HCT116 (cell line): Measurements from ENCODE around the gene CRYGN. TPM values are rescaled to one million over a fixed set of nuclear protein-coding genes. Genes with fewer than 3 reads are reported as not detected.

Experiments
- ATAC-seq: fragments of 200-7000 bp; cut with Tn5 transposase; 2 replicates; pipeline ENCODE4 v1.9.1; 2020; ENCODE audit warnings: mild to moderate bottlenecking, moderate library complexity
- BruUV-seq: library from RNA; stranded (reverse); fragments of 400-500 nt; replicated peaks from 2 replicates; lab custom pipeline; 2021; lab: Mats Ljungman, UMichigan
- CTCF ChIA-PET: fragments of 300-600 bp; sonication (Branson Sonifier 250); formaldehyde crosslinking; loops from one replicate; lab custom pipeline; 2021; ENCODE audit warnings: antibody characterized with exemption; lab: Charles Lee
- POLR2A ChIA-PET: fragments of 300-600, 350-600 bp; sonication (Branson Sonifier 250); formaldehyde crosslinking; loops from one replicate; lab custom pipeline; 2021; ENCODE audit warnings: antibody characterized with exemption; lab: Charles Lee
- RAD21 ChIA-PET, 2 experiments: fragments of 300-600 bp; sonication (Branson Sonifier 250); formaldehyde crosslinking; loops; one replicate each; lab custom pipeline; 2023; ENCODE audit warnings: low total read pairs in 2 of 2; ENCODE audit not compliant: uncharacterized antibody in 2 of 2, unreplicated experiment in 2 of 2, low non-redundant PET in 1 of 2; lab: Charles Lee
- DNase-seq: peaks from one replicate; pipeline ENCODE4 v3.0.0-alpha.2; 2010; ENCODE audit warnings: low read depth, low spot score
- H2AFZ ChIP-seq: fragments of 200-600 bp; shearing (Covaris generic), sonication (generic); 2 replicates; pipeline ENCODE4 v1.6.1; 2017; ENCODE audit warnings: low read depth, mixed run types, mixed read lengths, antibody characterized with exemption, low read length; ENCODE audit not compliant: poor library complexity, severe bottlenecking
- H3K27ac ChIP-seq: 2 replicates; pipeline ENCODE4 v1.5.1; 2012; ENCODE audit warnings: low read depth, low read length
- H3K27me3 ChIP-seq: fragments of 200-600 bp; sonication (generic); 2 replicates; pipeline ENCODE4 v1.6.1; 2016; ENCODE audit warnings: mixed run types, low read length, mixed read lengths; ENCODE audit not compliant: insufficient read depth
- H3K36me3 ChIP-seq, 2 experiments: fragments of 200-500 bp in 1 of 2; fragments of 200-600 bp in 1 of 2; sonication (Bioruptor generic) in 1 of 2; sonication (generic) in 1 of 2; 2 replicates each; pipeline versions ENCODE4 v1.5.1 to v1.6.1; 2014 to 2016; ENCODE audit warnings: low read length in 2 of 2, inconsistent platforms in 1 of 2, mixed read lengths in 1 of 2, mixed run types in 1 of 2; ENCODE audit not compliant: insufficient read depth in 2 of 2, control insufficient read depth in 1 of 2
- H3K4me1 ChIP-seq, 2 experiments: fragments of 200-600 bp in 1 of 2; sonication (generic) in 1 of 2; 2 replicates each; pipeline versions ENCODE4 v1.5.1 to v1.6.1; 2012 to 2017; ENCODE audit warnings: low read length in 2 of 2, inconsistent platforms in 1 of 2, mild to moderate bottlenecking in 1 of 2, mixed read lengths in 1 of 2, mixed run types in 1 of 2, moderate library complexity in 1 of 2; ENCODE audit not compliant: insufficient read depth in 2 of 2, control insufficient read depth in 1 of 2
- H3K4me2 ChIP-seq: fragments of 200-600 bp; sonication (generic); 2 replicates; pipeline ENCODE4 v1.6.1; 2017; ENCODE audit warnings: mixed run types, low read length, mixed read lengths
- H3K4me3 ChIP-seq, 2 experiments: fragments of 200-600 bp in 1 of 2; sonication (generic) in 1 of 2; replicated peaks in 1 of 2; 2 replicates each; pipeline ENCODE4 v1.5.1; 2011 to 2016; ENCODE audit warnings: low read length in 2 of 2, control low read depth in 1 of 2, low read depth in 1 of 2, mild to moderate bottlenecking in 1 of 2, mixed read lengths in 1 of 2, mixed run types in 1 of 2
- H3K79me2 ChIP-seq: fragments of 200-600 bp; sonication (generic); 2 replicates; pipeline ENCODE4 v1.6.1; 2017; ENCODE audit warnings: mild to moderate bottlenecking, mixed run types, low read length, moderate library complexity, mixed read lengths; ENCODE audit not compliant: insufficient read depth
- H3K9ac ChIP-seq: fragments of 200-600 bp; sonication (generic); 2 replicates; pipeline ENCODE4 v1.6.1; 2016; ENCODE audit warnings: low read length, mixed read lengths
- H3K9me2 ChIP-seq: fragments of 200-600 bp; sonication (generic), shearing (Covaris generic); 2 replicates; pipeline ENCODE4 v1.6.1; 2017; ENCODE audit warnings: mixed run types, mild to moderate bottlenecking, moderate library complexity; ENCODE audit not compliant: insufficient read depth
- H3K9me3 ChIP-seq, 2 experiments: fragments of 200-500 bp in 1 of 2; fragments of 200-600 bp in 1 of 2; sonication (Bioruptor generic) in 1 of 2; sonication (generic) in 1 of 2; 2 replicates each; pipeline ENCODE4 v1.6.1; 2014 to 2017; ENCODE audit warnings: low read length in 2 of 2, mixed read lengths in 2 of 2, inconsistent platforms in 1 of 2, low read depth in 1 of 2, mild to moderate bottlenecking in 1 of 2, mixed run types in 1 of 2, moderate library complexity in 1 of 2; ENCODE audit not compliant: control insufficient read depth in 1 of 2, insufficient read depth in 1 of 2
- H4K20me1 ChIP-seq: fragments of 200-600 bp; sonication (generic), shearing (Covaris generic); 2 replicates; pipeline ENCODE4 v1.6.1; 2017; ENCODE audit warnings: mixed run types, mild to moderate bottlenecking, moderate library complexity; ENCODE audit not compliant: insufficient read depth
- CBX3 ChIP-seq: IDR thresholded peaks from 2 replicates; pipeline ENCODE4 v1.6.1; 2012; ENCODE audit warnings: low read depth
- CTCF ChIP-seq, 3 experiments: fragments of 200-600 bp in 1 of 3; sonication (generic) in 1 of 3; IDR thresholded peaks in 2 of 3; conservative IDR thresholded peaks in 1 of 3; 2 replicates each; pipeline ENCODE4 v1.5.1; 2012 to 2017; ENCODE audit warnings: low read depth in 2 of 3, low read length in 2 of 3, antibody characterized with exemption in 1 of 3, borderline replicate concordance in 1 of 3, control low read depth in 1 of 3, mild to moderate bottlenecking in 1 of 3, mixed read lengths in 1 of 3, mixed run types in 1 of 3, moderate library complexity in 1 of 3; ENCODE audit not compliant: insufficient read depth in 1 of 3
- EGR1 ChIP-seq: IDR thresholded peaks from 2 replicates; pipeline ENCODE4 v1.6.1; 2012; ENCODE audit warnings: low read depth
- ELF1 ChIP-seq: IDR thresholded peaks from 2 replicates; pipeline ENCODE4 v1.6.1; 2012; ENCODE audit warnings: low read depth, borderline replicate concordance
- EZH2 ChIP-seq: fragments of 200-600 bp; sonication (generic); IDR thresholded peaks from 2 replicates; pipeline ENCODE4 v1.6.1; 2017; ENCODE audit warnings: antibody characterized with exemption, mixed run types
- EZH2phosphoT487 ChIP-seq: fragments of 200-600 bp; IDR thresholded peaks from 2 replicates; pipeline ENCODE4 v1.6.1; 2018; ENCODE audit warnings: antibody characterized with exemption, borderline replicate concordance
- FOSL1 ChIP-seq: IDR thresholded peaks from 2 replicates; pipeline ENCODE4 v1.6.1; 2012; ENCODE audit warnings: low read depth
- JUND ChIP-seq: IDR thresholded peaks from 2 replicates; pipeline ENCODE4 v1.6.1; 2012
- RAD21 ChIP-seq: IDR thresholded peaks from 2 replicates; pipeline ENCODE4 v1.6.1; 2012; ENCODE audit warnings: low read depth, mild to moderate bottlenecking
- REST ChIP-seq: IDR thresholded peaks from 2 replicates; pipeline ENCODE4 v1.6.1; 2012; ENCODE audit warnings: low read depth
- SIN3A ChIP-seq: IDR thresholded peaks from 2 replicates; pipeline ENCODE4 v1.6.1; 2012; ENCODE audit warnings: low read depth
- ZFX ChIP-seq: fragments of 450-650 bp; IDR thresholded peaks from 2 replicates; pipeline ENCODE4 v1.6.1; 2017
- intact Hi-C: fragments of 100-400 bp; cut with micrococcal nuclease; formaldehyde crosslinking; loops from 2 replicates; pipeline ENCODE4 v1.10.0; 2022
- total RNA-seq: library from RNA; stranded (reverse); gene quantifications from one replicate; pipeline ENCODE4 v1.2.1, GENCODE V29; 2021; ENCODE audit not compliant: unreplicated experiment
- TF ChIP-seq, protein P1 (sequence below): IDR thresholded peaks from 2 replicates; pipeline ENCODE4 v1.6.1; 2012

Gene CRYGN
- total RNA-seq, 1 experiment from 2014 or later = not detected

DNA sequence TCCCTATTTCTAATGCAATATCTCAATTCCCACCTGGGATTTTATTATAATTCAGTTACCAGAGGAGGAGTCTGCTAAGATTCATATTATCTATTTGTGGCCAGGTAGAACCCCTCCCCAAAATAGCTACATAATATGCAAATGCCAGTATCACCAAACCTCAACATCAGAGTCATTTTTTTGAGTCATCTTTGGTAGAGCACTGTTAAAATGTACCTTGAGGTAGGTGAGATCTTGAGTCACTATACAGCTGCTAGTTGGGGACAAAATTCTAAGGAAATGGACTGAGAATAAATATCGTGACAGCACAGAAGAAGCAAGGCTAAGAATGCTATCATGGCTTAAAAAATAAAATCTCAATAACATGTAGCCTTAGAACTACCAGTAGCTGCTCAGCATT, 4.7 kb upstream of the CRYGN start (continued):
- TF ChIP-seq REST (no peak), EGR1 (no peak), ZFX (no peak)
- TF ChIP-seq, protein P1, sequence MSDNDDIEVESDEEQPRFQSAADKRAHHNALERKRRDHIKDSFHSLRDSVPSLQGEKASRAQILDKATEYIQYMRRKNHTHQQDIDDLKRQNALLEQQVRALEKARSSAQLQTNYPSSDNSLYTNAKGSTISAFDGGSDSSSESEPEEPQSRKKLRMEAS = no peak

- Histone ChIP-seq H3K9me2 (no peaks in the 10 kb centered on the region), H3K9ac (no peak overlapping the region), H3K4me3 (no peak overlapping the region), H4K20me1 (no peaks in the 10 kb centered on the region), H3K27me3 (no peaks in the 10 kb centered on the region), H3K27ac (no peak overlapping the region), H3K36me3 (no peaks in the 10 kb centered on the region), H3K9me3 (no peaks in the 10 kb centered on the region), H2AFZ (no peak overlapping the region), H3K4me1 (peaks cover 8 to 14% of the 10 kb centered on the region in 2 experiments; a peak in 3 of 4 replicates), H3K79me2 (no peaks in the 10 kb centered on the region), H3K4me2 (no peak overlapping the region)
- TF ChIP-seq SIN3A = no peak
- no peak for TF ChIP-seq ELF1
- TF ChIP-seq CBX3 = no peak
- no peak for TF ChIP-seq EGR1
- no peak for TF ChIP-seq ZFX
- TF ChIP-seq JUND = no peak
- TF ChIP-seq CTCF (IDR thresholded peaks at IDR 0.05 in 2 of 3, conservative IDR thresholded peaks at IDR 0.05 in 1 of 3; ENCODE audit: borderline replicate concordance in 1 of 3, insufficient read depth in 1 of 3, low read depth in 2 of 3, low read length in 2 of 3) = no peak
- no peak for TF ChIP-seq RAD21
- TF ChIP-seq REST = no peak
- TF ChIP-seq FOSL1 = no peak
- TF ChIP-seq EZH2 = no peak
- no peak for TF ChIP-seq EZH2phosphoT487
- POLR2A ChIA-PET = no interaction called here
- ATAC-seq = no peak
- no TSS peak for BruUV-seq
- intact Hi-C loops = no loop called here
- CTCF ChIA-PET = no interaction called here
- RAD21 ChIA-PET = no interaction called here
- no peak for DNase-seq
These were observed 3.0 kb upstream of the CRYGN start for GRCh38 chr7:151442776-151443496.
